Subcutaneous adipose tissue (tissue), 4 donors: ENCODE measurements around the gene CYB5R4. TPM values are rescaled to one million over a fixed set of nuclear protein-coding genes. Genes with fewer than 3 reads are reported as not detected.

ENCODE experiments used
- total RNA-seq, 4 donors: library from RNA; depleted of rRNA; stranded (reverse); fragments of >200 nt; gene quantifications; one replicate each; pipeline ENCODE4 v1.1.0, GENCODE V29; 2016
- TF ChIP-seq, protein P1 (sequence below): fragments of 450-650 bp; IDR thresholded peaks from one replicate; pipeline ENCODE4 v1.5.1; 2016; ENCODE audit warnings: low read depth, mild to moderate bottlenecking, control low read depth, antibody characterized with exemption, moderate library complexity

Gene CYB5R4
- total RNA-seq, 4 donors from 2014 or later = 4.3 to 21.6 (median 10.1) TPM

DNA sequence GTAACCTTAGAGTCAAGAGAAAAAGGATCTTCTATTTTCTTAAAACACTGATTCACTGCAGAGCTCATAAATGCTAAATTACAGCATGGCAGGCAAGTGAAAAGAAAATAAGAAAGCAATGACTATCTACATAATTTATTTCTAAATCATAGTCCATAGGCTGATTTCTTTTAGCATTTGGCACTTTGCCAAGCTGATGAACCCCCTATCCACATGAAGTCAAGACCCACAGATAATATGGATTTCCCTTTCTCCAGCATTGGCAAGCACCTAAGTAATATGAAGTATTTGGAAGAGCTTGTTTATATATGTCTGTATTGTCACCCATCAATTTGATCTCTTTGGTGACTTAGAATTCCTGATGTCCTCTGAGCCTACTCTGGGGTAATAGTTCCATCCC lies 126.2 kb downstream of the CYB5R4 start:
- TF ChIP-seq, protein P1, sequence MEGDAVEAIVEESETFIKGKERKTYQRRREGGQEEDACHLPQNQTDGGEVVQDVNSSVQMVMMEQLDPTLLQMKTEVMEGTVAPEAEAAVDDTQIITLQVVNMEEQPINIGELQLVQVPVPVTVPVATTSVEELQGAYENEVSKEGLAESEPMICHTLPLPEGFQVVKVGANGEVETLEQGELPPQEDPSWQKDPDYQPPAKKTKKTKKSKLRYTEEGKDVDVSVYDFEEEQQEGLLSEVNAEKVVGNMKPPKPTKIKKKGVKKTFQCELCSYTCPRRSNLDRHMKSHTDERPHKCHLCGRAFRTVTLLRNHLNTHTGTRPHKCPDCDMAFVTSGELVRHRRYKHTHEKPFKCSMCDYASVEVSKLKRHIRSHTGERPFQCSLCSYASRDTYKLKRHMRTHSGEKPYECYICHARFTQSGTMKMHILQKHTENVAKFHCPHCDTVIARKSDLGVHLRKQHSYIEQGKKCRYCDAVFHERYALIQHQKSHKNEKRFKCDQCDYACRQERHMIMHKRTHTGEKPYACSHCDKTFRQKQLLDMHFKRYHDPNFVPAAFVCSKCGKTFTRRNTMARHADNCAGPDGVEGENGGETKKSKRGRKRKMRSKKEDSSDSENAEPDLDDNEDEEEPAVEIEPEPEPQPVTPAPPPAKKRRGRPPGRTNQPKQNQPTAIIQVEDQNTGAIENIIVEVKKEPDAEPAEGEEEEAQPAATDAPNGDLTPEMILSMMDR = no peak

DNA sequence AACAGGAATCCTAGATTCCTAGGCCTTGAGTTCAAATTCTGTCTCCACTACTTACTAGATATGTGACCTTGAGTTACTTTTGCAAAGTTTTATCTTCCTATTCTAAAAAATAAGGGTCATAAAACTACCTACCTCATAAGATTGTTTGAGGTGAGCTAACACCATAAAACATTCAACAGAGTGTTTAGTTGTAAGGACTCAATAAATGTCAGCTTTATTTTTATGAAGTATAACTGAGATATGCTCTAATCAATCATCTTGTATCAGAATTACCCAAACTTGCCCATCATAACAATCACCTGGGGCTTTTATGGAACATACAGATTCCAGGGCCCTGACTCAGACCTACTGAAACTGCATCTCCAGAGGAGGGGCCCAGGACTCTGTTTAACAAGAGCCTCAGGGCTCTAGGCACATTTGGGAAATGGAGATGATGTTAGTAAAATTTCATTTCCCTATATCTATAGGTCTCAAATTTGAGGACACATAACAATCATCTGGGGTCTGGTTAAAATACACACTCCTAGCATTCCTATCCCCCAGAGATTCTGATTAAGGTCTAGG lies 138.6 kb downstream of the CYB5R4 start:
- TF ChIP-seq, protein P1 = no peak

DNA sequence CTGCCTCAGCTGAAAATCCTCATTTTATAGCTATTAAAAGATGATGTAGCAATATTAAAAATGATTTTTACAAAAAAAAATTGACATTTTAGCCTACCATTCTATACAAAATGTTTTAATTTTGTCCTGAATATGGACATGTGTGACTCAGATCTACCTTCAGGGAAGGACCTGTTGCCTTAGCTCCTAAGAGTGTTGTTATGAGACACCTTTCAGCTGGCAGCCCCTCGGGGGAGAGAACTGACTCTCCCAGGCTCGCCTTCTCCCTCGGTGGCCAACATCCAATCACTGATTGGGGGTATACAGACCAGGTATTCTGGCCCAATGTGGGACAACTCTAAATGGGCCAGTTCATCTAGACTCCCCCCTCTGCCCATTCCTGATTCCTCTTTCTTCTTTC lies 141.6 kb downstream of the CYB5R4 start:
- TF ChIP-seq, protein P1 = no peak

DNA sequence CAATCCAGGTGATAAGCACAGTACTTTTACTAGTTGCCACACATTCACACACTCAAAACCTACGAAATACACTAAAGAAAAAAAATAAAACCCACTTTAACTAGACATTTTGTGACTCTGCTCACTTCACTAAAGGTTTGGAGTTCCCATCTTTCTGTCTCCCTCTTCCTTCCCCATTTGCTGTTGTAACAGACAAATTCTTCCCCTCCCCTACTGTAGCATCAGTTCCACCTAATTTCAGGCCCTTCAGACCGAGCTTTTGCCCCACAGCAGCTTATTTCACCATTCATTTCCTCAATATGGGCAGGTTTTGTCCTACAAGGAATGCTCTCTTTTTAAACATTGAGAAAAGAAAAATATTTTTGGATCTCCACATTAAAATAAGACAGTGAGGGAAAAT lies 142.7 kb downstream of the CYB5R4 start:
- TF ChIP-seq, protein P1 = no peak

DNA sequence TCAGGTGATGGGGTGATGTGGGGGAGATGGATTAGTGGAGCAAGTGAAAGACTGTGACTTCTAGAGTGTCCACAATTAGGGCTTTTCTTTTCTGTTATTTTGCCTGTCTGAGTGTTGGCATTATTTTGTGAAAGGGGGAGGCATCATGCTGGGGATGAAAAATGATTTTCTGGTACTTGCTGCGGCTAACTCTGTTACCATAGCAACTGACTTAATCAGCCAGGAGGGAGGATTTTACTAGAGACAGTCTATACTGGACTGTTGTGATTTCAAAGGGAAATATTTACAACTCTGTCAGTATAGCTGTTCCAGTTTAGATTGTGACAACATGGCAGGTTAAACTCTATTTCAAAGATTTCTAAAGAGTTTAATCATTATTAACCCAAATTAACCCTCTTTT lies 143.6 kb downstream of the CYB5R4 start:
- TF ChIP-seq, protein P1 = no peak

DNA sequence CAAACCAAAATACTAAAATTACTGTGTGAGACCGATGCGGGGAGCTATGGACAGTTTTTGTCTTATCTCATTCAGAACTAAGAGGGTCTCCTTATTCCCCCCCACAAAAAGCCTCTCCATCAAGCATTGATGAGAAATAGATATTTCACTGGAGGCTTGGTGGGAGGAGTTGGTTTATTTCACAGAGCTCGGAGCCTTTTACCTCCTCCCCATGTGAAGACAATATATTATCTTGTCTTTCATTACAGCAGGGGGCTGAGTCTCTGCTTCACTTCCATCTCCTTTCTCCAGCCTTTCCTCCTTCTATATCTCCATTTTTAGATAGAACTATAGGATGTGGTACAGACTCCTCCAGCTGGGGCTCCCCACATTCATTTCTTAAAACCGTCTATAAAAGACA lies 144.2 kb downstream of the CYB5R4 start:
- TF ChIP-seq, protein P1 = no peak

DNA sequence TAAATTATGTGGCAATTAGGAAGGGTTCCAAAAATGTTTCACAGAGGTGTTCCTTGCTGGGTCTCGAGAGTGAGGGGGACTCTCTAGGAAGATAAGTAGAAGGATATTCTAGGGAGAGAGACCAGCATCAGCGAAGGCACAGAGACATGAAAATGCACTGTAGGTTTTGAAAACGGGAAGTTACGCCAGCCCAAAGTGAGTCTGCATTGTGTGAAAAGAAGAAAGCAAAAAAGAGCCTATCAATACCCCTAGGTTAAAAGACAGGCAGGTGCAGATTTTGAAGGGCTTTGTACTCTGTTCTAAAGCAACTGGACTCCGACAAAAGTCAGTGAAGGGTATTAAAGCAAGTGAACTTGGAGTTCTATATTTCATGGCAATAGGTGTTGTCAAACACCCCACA lies 148.4 kb downstream of the CYB5R4 start:
- TF ChIP-seq, protein P1 = no peak
